ENCODE data around the gene CD6. TPM values are rescaled to one million over a fixed set of nuclear protein-coding genes. Genes with fewer than 3 reads are reported as not detected.

Gene CD6
- total RNA-seq, 3 donors from 2014 or later: 2.3 to 4.3 (median 2.8) TPM

DNA sequence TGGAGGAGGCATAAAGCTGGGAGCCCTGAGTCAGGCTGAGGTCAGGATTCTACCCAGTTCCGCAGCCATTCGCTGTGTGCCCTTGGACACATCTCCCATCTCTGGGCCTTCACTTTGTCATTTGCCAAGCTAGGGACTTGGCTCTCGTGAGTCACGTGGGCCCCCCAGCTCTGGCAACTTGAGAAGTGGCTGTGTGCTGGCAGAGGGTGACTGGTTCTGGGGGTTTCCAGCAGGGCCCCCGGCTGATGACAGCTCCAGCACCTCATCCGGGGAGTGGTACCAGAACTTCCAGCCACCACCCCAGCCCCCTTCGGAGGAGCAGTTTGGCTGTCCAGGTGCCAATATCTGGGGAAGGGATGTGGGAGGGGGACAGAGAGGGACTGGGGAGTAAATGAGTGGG, 46.6 kb downstream of the CD6 start:
- intact Hi-C loops (cut with DNase I, micrococcal nuclease): no loop called here
- Histone ChIP-seq H3K9me3 (no peaks in the 10 kb centered on the region), H3K36me3 (ENCODE audit: low read depth) (no peaks in the 10 kb centered on the region), H3K4me3 (no peak overlapping the region), H3K4me1 (ENCODE audit: low read depth) (peaks cover 3% of the 10 kb centered on the region)
- TF ChIP-seq, protein P1, sequence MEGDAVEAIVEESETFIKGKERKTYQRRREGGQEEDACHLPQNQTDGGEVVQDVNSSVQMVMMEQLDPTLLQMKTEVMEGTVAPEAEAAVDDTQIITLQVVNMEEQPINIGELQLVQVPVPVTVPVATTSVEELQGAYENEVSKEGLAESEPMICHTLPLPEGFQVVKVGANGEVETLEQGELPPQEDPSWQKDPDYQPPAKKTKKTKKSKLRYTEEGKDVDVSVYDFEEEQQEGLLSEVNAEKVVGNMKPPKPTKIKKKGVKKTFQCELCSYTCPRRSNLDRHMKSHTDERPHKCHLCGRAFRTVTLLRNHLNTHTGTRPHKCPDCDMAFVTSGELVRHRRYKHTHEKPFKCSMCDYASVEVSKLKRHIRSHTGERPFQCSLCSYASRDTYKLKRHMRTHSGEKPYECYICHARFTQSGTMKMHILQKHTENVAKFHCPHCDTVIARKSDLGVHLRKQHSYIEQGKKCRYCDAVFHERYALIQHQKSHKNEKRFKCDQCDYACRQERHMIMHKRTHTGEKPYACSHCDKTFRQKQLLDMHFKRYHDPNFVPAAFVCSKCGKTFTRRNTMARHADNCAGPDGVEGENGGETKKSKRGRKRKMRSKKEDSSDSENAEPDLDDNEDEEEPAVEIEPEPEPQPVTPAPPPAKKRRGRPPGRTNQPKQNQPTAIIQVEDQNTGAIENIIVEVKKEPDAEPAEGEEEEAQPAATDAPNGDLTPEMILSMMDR (IDR thresholded peaks at IDR 0.05): no peak
- DNase-seq: no peak
- ATAC-seq: no peak

DNA sequence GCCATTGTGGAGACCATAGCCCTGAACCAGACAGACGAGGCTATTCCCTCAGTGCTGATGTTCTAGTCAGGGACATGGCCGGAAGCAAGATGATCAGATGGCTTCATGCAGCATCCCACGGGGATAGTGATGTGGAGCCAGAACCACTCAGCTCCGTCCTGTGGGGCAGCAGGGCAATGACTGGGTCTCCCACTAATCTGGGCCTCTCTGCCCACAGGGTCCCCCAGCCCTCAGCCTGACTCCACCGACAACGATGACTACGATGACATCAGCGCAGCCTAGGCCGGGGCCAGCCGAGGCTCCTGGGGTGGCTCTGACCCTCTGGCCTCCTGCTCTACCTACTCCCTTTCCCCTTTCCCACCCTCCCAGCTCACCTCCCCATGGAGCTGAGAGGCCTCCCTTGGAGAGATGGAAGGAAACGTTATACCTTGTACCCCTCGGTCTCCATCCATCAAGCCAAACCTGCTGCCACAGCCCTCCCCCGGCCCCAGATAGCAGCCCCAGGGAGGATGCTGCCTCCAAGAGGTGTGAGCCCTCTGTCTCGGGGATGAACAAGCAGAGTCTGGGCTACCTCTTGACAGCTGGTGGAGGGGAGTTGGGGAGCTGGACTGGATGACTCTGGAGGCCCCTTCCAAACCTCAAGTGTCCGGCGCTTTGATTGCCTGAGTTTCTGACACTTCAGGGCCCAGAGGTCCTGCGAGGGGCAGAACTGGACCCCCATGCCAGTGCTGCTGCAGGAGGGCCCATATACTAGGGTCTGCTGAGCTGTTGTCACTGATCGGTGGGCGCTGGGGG, 47.8 kb downstream of the CD6 start:
- TF ChIP-seq, protein P1 (IDR thresholded peaks at IDR 0.05): no peak
- DNase-seq: no peak
- intact Hi-C loops (cut with DNase I, micrococcal nuclease): no loop called here
- Histone ChIP-seq H3K9me3 (no peaks in the 10 kb centered on the region), H3K36me3 (ENCODE audit: low read depth) (no peaks in the 10 kb centered on the region), H3K4me3 (no peak overlapping the region), H3K4me1 (ENCODE audit: low read depth) (peaks cover 3% of the 10 kb centered on the region)
- no peak for ATAC-seq

DNA sequence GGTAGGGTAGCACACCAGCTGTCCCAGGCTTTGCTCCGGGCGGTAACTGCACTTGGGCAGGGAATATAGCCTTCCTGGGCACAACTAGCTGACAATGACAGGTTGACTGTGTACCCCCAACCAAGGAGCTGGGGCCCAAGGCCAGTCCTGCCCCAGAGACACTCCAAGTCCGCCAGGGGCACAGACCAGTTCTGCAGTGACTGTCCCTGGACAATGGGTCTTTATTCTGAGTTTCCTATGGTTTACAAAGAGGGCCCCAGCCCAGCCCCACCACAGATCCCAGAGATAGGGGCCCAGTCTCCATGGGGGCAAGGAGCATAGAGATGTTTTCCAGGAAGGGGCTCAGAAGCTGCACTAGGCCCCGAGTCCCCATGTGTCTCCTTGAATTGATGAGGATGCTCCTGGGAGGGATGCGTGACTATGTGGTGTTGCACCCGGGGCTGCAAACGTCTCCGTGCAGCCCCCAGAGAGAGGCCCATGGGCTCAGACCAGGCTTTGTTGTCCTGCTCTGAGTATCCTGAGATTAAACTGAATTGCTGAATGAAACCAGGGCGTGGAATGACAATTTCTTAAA, 48.4 kb downstream of the CD6 start:
- ATAC-seq (no peak), DNase-seq (no peak)
- intact Hi-C loops (cut with DNase I, micrococcal nuclease): no loop called here
- H3K4me3 ChIP-seq: no peak overlapping the region
- TF ChIP-seq, protein P1 (IDR thresholded peaks at IDR 0.05): no peak
- H3K36me3 ChIP-seq (ENCODE audit: low read depth): no peaks in the 10 kb centered on the region
- H3K4me1 ChIP-seq (ENCODE audit: low read depth): peaks cover 3% of the 10 kb centered on the region
- H3K9me3 ChIP-seq: no peaks in the 10 kb centered on the region

DNA sequence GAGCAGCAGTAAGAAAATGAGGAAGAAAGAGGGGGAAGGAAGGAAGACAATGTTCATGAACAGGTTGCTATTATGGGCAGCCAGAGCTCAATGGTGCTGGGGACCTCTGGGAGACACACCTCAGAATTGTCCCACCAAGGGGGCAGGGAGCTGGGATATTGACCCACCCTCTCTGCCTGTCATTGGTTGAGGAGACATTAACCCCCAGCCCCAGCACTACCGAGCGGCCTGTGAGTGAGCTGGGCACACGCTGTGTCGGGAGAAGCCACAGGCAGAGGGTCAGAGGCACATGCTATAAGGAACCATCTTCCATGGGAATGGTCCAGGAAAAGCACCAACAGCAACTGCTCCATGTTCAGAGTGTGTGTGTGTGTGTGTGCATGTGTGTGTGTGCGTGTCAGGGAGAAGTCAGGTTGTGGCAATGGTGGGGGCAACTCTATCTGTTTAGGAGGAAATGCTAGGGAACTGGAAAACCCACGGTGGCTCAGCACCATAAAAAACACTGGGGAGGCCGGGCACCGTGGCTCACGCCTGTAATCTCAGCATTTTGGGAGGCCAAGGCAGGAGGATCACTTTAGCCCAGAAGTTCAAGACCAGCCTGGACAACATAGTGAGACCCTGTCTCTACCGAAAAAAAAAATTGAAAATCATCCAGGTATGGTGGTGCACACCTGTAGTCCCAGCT, 49.2 kb downstream of the CD6 start:
- no peak for ATAC-seq
- Histone ChIP-seq H3K4me1 (ENCODE audit: low read depth) (peaks cover 3% of the 10 kb centered on the region), H3K36me3 (ENCODE audit: low read depth) (no peaks in the 10 kb centered on the region), H3K4me3 (no peak overlapping the region), H3K9me3 (no peaks in the 10 kb centered on the region)
- DNase-seq: no peak
- TF ChIP-seq, protein P1 (IDR thresholded peaks at IDR 0.05): no peak
- intact Hi-C loops (cut with DNase I, micrococcal nuclease): no loop called here

DNA sequence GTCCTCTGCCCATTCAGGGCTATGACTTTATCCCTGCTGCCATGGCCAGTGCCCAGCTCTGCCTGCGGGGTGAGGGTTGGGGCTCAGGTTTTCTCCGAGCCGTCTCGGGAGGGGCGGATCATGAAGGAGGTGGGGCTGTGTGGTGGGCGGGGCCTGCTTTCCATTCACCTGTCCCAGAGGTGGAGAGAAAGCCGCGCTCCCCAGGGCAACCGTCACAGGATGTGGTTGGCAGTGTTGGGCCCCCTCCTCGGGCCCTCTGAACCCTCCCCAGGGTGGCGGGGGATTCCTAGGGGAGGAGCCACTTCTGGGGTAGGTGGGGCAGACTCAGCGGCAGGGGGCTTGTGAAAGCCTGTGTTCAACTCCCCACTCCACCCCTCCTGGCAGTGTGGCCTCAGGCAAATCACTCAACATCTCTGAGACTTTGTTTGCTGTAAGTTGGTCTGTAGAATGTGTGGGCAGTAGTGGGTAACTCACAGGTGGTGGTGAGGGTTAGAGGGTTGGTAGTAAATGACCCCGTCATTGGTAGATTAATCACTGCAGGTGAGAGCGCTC, 50.3 kb downstream of the CD6 start:
- H3K36me3 ChIP-seq (ENCODE audit: low read depth): no peaks in the 10 kb centered on the region
- peaks cover 3% of the 10 kb centered on the region for H3K4me1 ChIP-seq (ENCODE audit: low read depth)
- no peaks in the 10 kb centered on the region for H3K9me3 ChIP-seq
- TF ChIP-seq, protein P1 (IDR thresholded peaks at IDR 0.05): no peak
- intact Hi-C loops (cut with DNase I, micrococcal nuclease): no loop called here
- DNase-seq (peak; percentile 79 to 90 (median 83)), ATAC-seq (peak; percentile 84)
- H3K4me3 ChIP-seq: no peak overlapping the region
